ENCODE results near the gene ENOPH1.

Gene ENOPH1

DNA sequence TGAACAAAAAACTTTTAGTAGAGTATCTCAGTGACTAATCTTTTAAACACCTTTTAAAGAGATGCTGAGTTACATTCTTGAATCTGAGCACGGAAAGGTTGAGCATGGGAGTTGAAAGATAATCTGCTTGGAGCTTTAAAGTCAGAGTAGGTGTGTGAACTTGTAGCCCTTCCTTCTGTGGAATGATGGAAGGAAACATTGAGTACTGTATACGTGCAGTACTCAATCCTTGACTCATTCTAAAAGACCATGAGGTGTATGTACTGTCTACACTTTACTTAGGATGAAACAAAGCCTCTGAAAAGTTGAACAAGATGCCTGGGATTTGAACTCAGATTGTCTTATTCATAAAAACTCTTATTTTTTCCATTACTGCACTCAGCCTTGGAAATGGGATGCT, 3.4 kb downstream of the ENOPH1 start:
- FAIRE-seq: no peak

GRCh38 chr4:82434949-82435348, 4.6 kb downstream of the ENOPH1 start:
- FAIRE-seq: no peak
- no peak for TF ChIP-seq POLR2A (IDR thresholded peaks at IDR 0.05; ENCODE audit: low read depth, low read length)
- TF ChIP-seq TAF1 (IDR thresholded peaks at IDR 0.05; ENCODE audit: low read depth, low read length): no peak
- TF ChIP-seq SPI1 (IDR thresholded peaks at IDR 0.05; ENCODE audit: low read depth, low read length): no peak
- TF ChIP-seq POU2F2 (IDR thresholded peaks at IDR 0.05; ENCODE audit: low read depth, low read length): no peak
- no peak for TF ChIP-seq PAX5 (IDR thresholded peaks at IDR 0.05; ENCODE audit: insufficient read depth, low read length, severe bottlenecking)
- no peak for TF ChIP-seq POLR2AphosphoS5 (IDR thresholded peaks at IDR 0.05; ENCODE audit: low read depth, low read length)
- DNase-seq (ENCODE audit: insufficient read length, low spot score): no peak

More for the DNA sequence above, 3.4 kb downstream of the ENOPH1 start:
- no peak for DNase-seq (ENCODE audit: insufficient read length, low spot score)
- TF ChIP-seq POLR2AphosphoS5 (IDR thresholded peaks at IDR 0.05; ENCODE audit: low read depth, low read length) (no peak), POLR2A (IDR thresholded peaks at IDR 0.05; ENCODE audit: low read depth, low read length) (no peak), POU2F2 (IDR thresholded peaks at IDR 0.05; ENCODE audit: low read depth, low read length) (no peak), SPI1 (IDR thresholded peaks at IDR 0.05; ENCODE audit: low read depth, low read length) (no peak), PAX5 (IDR thresholded peaks at IDR 0.05; ENCODE audit: insufficient read depth, low read length, severe bottlenecking) (no peak), TAF1 (IDR thresholded peaks at IDR 0.05; ENCODE audit: low read depth, low read length) (no peak)

- TF ChIP-seq TAF1 (IDR thresholded peaks at IDR 0.05; ENCODE audit: low read depth, low read length) (no peak), SPI1 (IDR thresholded peaks at IDR 0.05; ENCODE audit: low read depth, low read length) (no peak), POU2F2 (IDR thresholded peaks at IDR 0.05; ENCODE audit: low read depth, low read length) (no peak), PAX5 (IDR thresholded peaks at IDR 0.05; ENCODE audit: insufficient read depth, low read length, severe bottlenecking) (no peak), POLR2AphosphoS5 (IDR thresholded peaks at IDR 0.05; ENCODE audit: low read depth, low read length) (no peak), POLR2A (IDR thresholded peaks at IDR 0.05; ENCODE audit: low read depth, low read length) (no peak)
- DNase-seq (ENCODE audit: insufficient read length, low spot score) (no peak), FAIRE-seq (no peak)
Observed at GRCh38 chr4:82436130-82436529, 5.7 kb downstream of the ENOPH1 start.

GRCh38 chr4:82436780-82437179, 6.4 kb downstream of the ENOPH1 start:
- DNase-seq (ENCODE audit: insufficient read length, low spot score) (no peak), FAIRE-seq (no peak)
- TF ChIP-seq POLR2AphosphoS5 (IDR thresholded peaks at IDR 0.05; ENCODE audit: low read depth, low read length) (no peak), SPI1 (IDR thresholded peaks at IDR 0.05; ENCODE audit: low read depth, low read length) (no peak), PAX5 (IDR thresholded peaks at IDR 0.05; ENCODE audit: insufficient read depth, low read length, severe bottlenecking) (no peak), TAF1 (IDR thresholded peaks at IDR 0.05; ENCODE audit: low read depth, low read length) (no peak)

GRCh38 chr4:82437285-82438005, 7.1 kb downstream of the ENOPH1 start:
- DNase-seq (ENCODE audit: insufficient read length, low spot score) (no peak), FAIRE-seq (no peak)
- TF ChIP-seq POLR2AphosphoS5 (IDR thresholded peaks at IDR 0.05; ENCODE audit: low read depth, low read length) (no peak), POU2F2 (IDR thresholded peaks at IDR 0.05; ENCODE audit: low read depth, low read length) (no peak), SPI1 (IDR thresholded peaks at IDR 0.05; ENCODE audit: low read depth, low read length) (no peak), POLR2A (IDR thresholded peaks at IDR 0.05; ENCODE audit: low read depth, low read length) (no peak), PAX5 (IDR thresholded peaks at IDR 0.05; ENCODE audit: insufficient read depth, low read length, severe bottlenecking) (no peak), TAF1 (IDR thresholded peaks at IDR 0.05; ENCODE audit: low read depth, low read length) (no peak)

GRCh38 chr4:82439088-82439487, 8.7 kb downstream of the ENOPH1 start:
- FAIRE-seq: no peak
- TF ChIP-seq SPI1 (IDR thresholded peaks at IDR 0.05; ENCODE audit: low read depth, low read length): no peak
- no peak for TF ChIP-seq POU2F2 (IDR thresholded peaks at IDR 0.05; ENCODE audit: low read depth, low read length)
- TF ChIP-seq POLR2A (IDR thresholded peaks at IDR 0.05; ENCODE audit: low read depth, low read length): no peak
- no peak for TF ChIP-seq PAX5 (IDR thresholded peaks at IDR 0.05; ENCODE audit: insufficient read depth, low read length, severe bottlenecking)
- DNase-seq (ENCODE audit: insufficient read length, low spot score): no peak

GRCh38 chr4:82447886-82448285, 17.5 kb downstream of the ENOPH1 start:
- DNase-seq (ENCODE audit: insufficient read length, low spot score) (no peak), FAIRE-seq (no peak)
- no peak for TF ChIP-seq SPI1 (IDR thresholded peaks at IDR 0.05; ENCODE audit: low read depth, low read length)
- TF ChIP-seq PAX5 (IDR thresholded peaks at IDR 0.05; ENCODE audit: insufficient read depth, low read length, severe bottlenecking): no peak
- TF ChIP-seq POU2F2 (IDR thresholded peaks at IDR 0.05; ENCODE audit: low read depth, low read length): no peak
- TF ChIP-seq POLR2A (IDR thresholded peaks at IDR 0.05; ENCODE audit: low read depth, low read length): no peak
- TF ChIP-seq TAF1 (IDR thresholded peaks at IDR 0.05; ENCODE audit: low read depth, low read length): no peak
- no peak for TF ChIP-seq POLR2AphosphoS5 (IDR thresholded peaks at IDR 0.05; ENCODE audit: low read depth, low read length)

GRCh38 chr4:82450966-82451755, 20.8 kb downstream of the ENOPH1 start:
- no peak for FAIRE-seq
- DNase-seq (ENCODE audit: insufficient read length, low spot score): no peak
- no peak for TF ChIP-seq POU2F2 (IDR thresholded peaks at IDR 0.05; ENCODE audit: low read depth, low read length)
- TF ChIP-seq SPI1 (IDR thresholded peaks at IDR 0.05; ENCODE audit: low read depth, low read length): no peak
- TF ChIP-seq TAF1 (IDR thresholded peaks at IDR 0.05; ENCODE audit: low read depth, low read length): no peak
- no peak for TF ChIP-seq PAX5 (IDR thresholded peaks at IDR 0.05; ENCODE audit: insufficient read depth, low read length, severe bottlenecking)
- TF ChIP-seq POLR2AphosphoS5 (IDR thresholded peaks at IDR 0.05; ENCODE audit: low read depth, low read length): no peak
- TF ChIP-seq POLR2A (IDR thresholded peaks at IDR 0.05; ENCODE audit: low read depth, low read length): no peak

GRCh38 chr4:82452026-82452425, 21.6 kb downstream of the ENOPH1 start:
- FAIRE-seq (no peak), DNase-seq (ENCODE audit: insufficient read length, low spot score) (no peak)
- TF ChIP-seq POLR2AphosphoS5 (IDR thresholded peaks at IDR 0.05; ENCODE audit: low read depth, low read length) (no peak), TAF1 (IDR thresholded peaks at IDR 0.05; ENCODE audit: low read depth, low read length) (no peak), SPI1 (IDR thresholded peaks at IDR 0.05; ENCODE audit: low read depth, low read length) (no peak), POLR2A (IDR thresholded peaks at IDR 0.05; ENCODE audit: low read depth, low read length) (no peak), POU2F2 (IDR thresholded peaks at IDR 0.05; ENCODE audit: low read depth, low read length) (no peak), PAX5 (IDR thresholded peaks at IDR 0.05; ENCODE audit: insufficient read depth, low read length, severe bottlenecking) (no peak)

Data from GM12891 (cell line).